HG02798 (cell line): ENCODE measurements around the gene PALS1.

ENCODE experiments used
- ATAC-seq: cut with Tn5 transposase; IDR thresholded peaks from one replicate; pipeline ENCODE4 v1.9.1; 2021; ENCODE audit warnings: mild to moderate bottlenecking; ENCODE audit not compliant: unreplicated experiment, poor library complexity

PALS1 gene

GRCh38 chr14:67241411-67242167, at the start of gene PALS1:
PALS1 (plus strand) TSS chr14:67241435; CDS start chr14:67279171, 37,736 bp downstream.
- ATAC-seq: peak; percentile 40

- ATAC-seq: no peak
Measured at GRCh38 chr14:67191768-67192290, 49.4 kb upstream of the PALS1 start.

- no peak for ATAC-seq
Measured at GRCh38 chr14:67192366-67192765, 48.9 kb upstream of the PALS1 start.

GRCh38 chr14:67195279-67195678, 46.0 kb upstream of the PALS1 start:
- ATAC-seq: no peak

- no peak for ATAC-seq
Measured at GRCh38 chr14:67199016-67199415, 42.2 kb upstream of the PALS1 start.

- no peak for ATAC-seq
Measured at GRCh38 chr14:67207810-67208209, 33.4 kb upstream of the PALS1 start.

GRCh38 chr14:67218126-67218525, 23.1 kb upstream of the PALS1 start:
- ATAC-seq: no peak

- no peak for ATAC-seq
Measured at GRCh38 chr14:67221248-67221981, 19.8 kb upstream of the PALS1 start.

GRCh38 chr14:67221982-67222328, 19.3 kb upstream of the PALS1 start:
- ATAC-seq: no peak

- ATAC-seq: no peak
Measured at GRCh38 chr14:67225523-67225922, 15.7 kb upstream of the PALS1 start.

GRCh38 chr14:67228325-67228984, 12.8 kb upstream of the PALS1 start:
- ATAC-seq: no peak

GRCh38 chr14:67232066-67232465, 9.2 kb upstream of the PALS1 start:
- no peak for ATAC-seq

- no peak for ATAC-seq
Measured at GRCh38 chr14:67232621-67233020, 8.6 kb upstream of the PALS1 start.

- ATAC-seq: no peak
Measured at GRCh38 chr14:67237591-67237990, 3.6 kb upstream of the PALS1 start.

GRCh38 chr14:67239582-67239981, 1.7 kb upstream of the PALS1 start:
- no peak for ATAC-seq

- ATAC-seq: no peak
Measured at GRCh38 chr14:67240168-67240932, 885 bp upstream of the PALS1 start.

- peak; percentile 96 for ATAC-seq
Measured at GRCh38 chr14:67240978-67241410, 241 bp upstream of the PALS1 start.

GRCh38 chr14:67242168-67242420, 859 bp downstream of the PALS1 start:
- no peak for ATAC-seq

GRCh38 chr14:67245104-67245503, 3.9 kb downstream of the PALS1 start:
- no peak for ATAC-seq

- ATAC-seq: no peak
Measured at GRCh38 chr14:67251573-67252226, 10.5 kb downstream of the PALS1 start.
